OCI-LY3 (cell line): ENCODE measurements around the gene C6orf118.

Experiments used
- H2AFZ ChIP-seq: fragments of 200-600, 300-600 bp; shearing (Covaris generic); 2 replicates; pipeline ENCODE4 v1.6.0; 2014; ENCODE audit warnings: antibody characterized with exemption, low read depth, low read length
- H3K27ac ChIP-seq: fragments of 200-600, 300-600 bp; sonication (generic); 2 replicates; pipeline ENCODE4 v1.5.1; 2014; ENCODE audit warnings: mild to moderate bottlenecking, low read length, moderate library complexity, mixed read lengths
- H3K27me3 ChIP-seq: fragments of 200-600, 300-600 bp; sonication (generic); 2 replicates; pipeline ENCODE4 v1.6.1; 2014; ENCODE audit warnings: low read depth, low read length, mixed read lengths
- H3K36me3 ChIP-seq: fragments of 200-600, 300-600 bp; sonication (generic); replicated peaks from 2 replicates; pipeline ENCODE3; 2014; ENCODE audit warnings: low read depth, low read length, mixed read lengths
- H3K4me1 ChIP-seq: fragments of 300-600, 200-600 bp; sonication (generic); 2 replicates; pipeline ENCODE4 v1.6.1; 2014; ENCODE audit warnings: low read length, mixed read lengths
- H3K4me2 ChIP-seq: fragments of 200-600, 300-600 bp; sonication (generic); 2 replicates; pipeline ENCODE4 v1.6.1; 2014; ENCODE audit warnings: low read length, mixed read lengths
- H3K4me3 ChIP-seq: fragments of 300-600, 200-600 bp; sonication (generic); 2 replicates; pipeline ENCODE4 v1.5.1; 2014; ENCODE audit warnings: antibody characterized with exemption, mild to moderate bottlenecking, low read length, moderate library complexity
- H3K79me2 ChIP-seq: fragments of 300-600, 200-600 bp; shearing (Covaris generic); 2 replicates; pipeline ENCODE4 v1.6.1; 2014; ENCODE audit warnings: mild to moderate bottlenecking, low read length, mixed read lengths
- H3K9ac ChIP-seq: fragments of 300-600, 200-600 bp; shearing (Covaris generic); 2 replicates; pipeline ENCODE4 v1.6.0; 2014; ENCODE audit warnings: mild to moderate bottlenecking, low read length, moderate library complexity
- H3K9me3 ChIP-seq: fragments of 200-600, 300-600 bp; shearing (Covaris generic); 2 replicates; pipeline ENCODE4 v1.6.1; 2014; ENCODE audit warnings: low read length, mixed read lengths; ENCODE audit not compliant: insufficient read depth
- H4K20me1 ChIP-seq: fragments of 200-600, 300-600 bp; sonication (generic); 2 replicates; pipeline ENCODE4 v1.6.1; 2016; ENCODE audit warnings: low read length, mixed read lengths; ENCODE audit not compliant: insufficient read depth
- CTCF ChIP-seq: fragments of 200-600, 300-600 bp; sonication (generic); IDR thresholded peaks from 2 replicates; pipeline ENCODE4 v1.5.1; 2014; ENCODE audit warnings: antibody characterized with exemption, low read length, low read depth
- EZH2phosphoT487 ChIP-seq: fragments of 200-600 bp; shearing (Covaris generic); IDR thresholded peaks from 2 replicates; pipeline ENCODE4 v1.6.1; 2018; ENCODE audit warnings: antibody characterized with exemption, mixed run types, low read depth

The C6orf118 gene

GRCh38 chr6:165301372-165302246 lies 7.8 kb downstream of the C6orf118 start:
- no peaks in the 10 kb centered on the region for H3K27me3 ChIP-seq
- no peaks in the 10 kb centered on the region for H3K4me1 ChIP-seq
- H3K9ac ChIP-seq, result no peak overlapping the region
- no peak overlapping the region for H3K4me2 ChIP-seq
- H3K27ac ChIP-seq, result no peak overlapping the region
- no peak overlapping the region for H3K4me3 ChIP-seq
- TF ChIP-seq CTCF, result no peak
- H4K20me1 ChIP-seq, result no peaks in the 10 kb centered on the region
- H3K36me3 ChIP-seq, result no peaks in the 10 kb centered on the region
- no peak overlapping the region for H2AFZ ChIP-seq
- no peaks in the 10 kb centered on the region for H3K79me2 ChIP-seq
- H3K9me3 ChIP-seq, result no peaks in the 10 kb centered on the region

GRCh38 chr6:165300422-165300936 lies 8.9 kb downstream of the C6orf118 start:
- Histone ChIP-seq H3K9me3 (no peaks in the 10 kb centered on the region), H3K27ac (no peak overlapping the region), H3K4me3 (no peak overlapping the region), H4K20me1 (no peaks in the 10 kb centered on the region), H3K4me2 (no peak overlapping the region), H2AFZ (no peak overlapping the region), H3K36me3 (no peaks in the 10 kb centered on the region), H3K9ac (no peak overlapping the region), H3K4me1 (no peaks in the 10 kb centered on the region), H3K79me2 (no peaks in the 10 kb centered on the region), H3K27me3 (no peaks in the 10 kb centered on the region)
- TF ChIP-seq CTCF (no peak), EZH2phosphoT487 (no peak)

GRCh38 chr6:165298875-165299274 lies 10.5 kb downstream of the C6orf118 start:
- Histone ChIP-seq H4K20me1 (no peaks in the 10 kb centered on the region), H3K4me3 (no peak overlapping the region), H2AFZ (no peak overlapping the region), H3K36me3 (no peaks in the 10 kb centered on the region), H3K4me1 (no peaks in the 10 kb centered on the region), H3K9ac (no peak overlapping the region), H3K9me3 (no peaks in the 10 kb centered on the region), H3K27ac (no peak overlapping the region), H3K79me2 (no peaks in the 10 kb centered on the region), H3K27me3 (no peaks in the 10 kb centered on the region), H3K4me2 (no peak overlapping the region)
- TF ChIP-seq EZH2phosphoT487, result no peak
- no peak for TF ChIP-seq CTCF

- Histone ChIP-seq H4K20me1 (no peaks in the 10 kb centered on the region), H2AFZ (no peak overlapping the region), H3K27ac (no peak overlapping the region), H3K9ac (no peak overlapping the region), H3K4me1 (no peaks in the 10 kb centered on the region), H3K4me3 (no peak overlapping the region), H3K4me2 (no peak overlapping the region), H3K36me3 (no peaks in the 10 kb centered on the region), H3K79me2 (no peaks in the 10 kb centered on the region), H3K9me3 (no peaks in the 10 kb centered on the region), H3K27me3 (no peaks in the 10 kb centered on the region)
- TF ChIP-seq EZH2phosphoT487, result no peak
- no peak for TF ChIP-seq CTCF
These were observed 11.0 kb downstream of the C6orf118 start for GRCh38 chr6:165298402-165298801.
